ENCODE measurements around the gene CIBAR2.

GRCh38 chr16:85051067-85051581, 61.1 kb downstream of the CIBAR2 start:
- no peak for TF ChIP-seq CTCF (IDR thresholded peaks at IDR 0.05; ENCODE audit: insufficient read depth, low read length)
- no peak for TF ChIP-seq POLR2AphosphoS5 (IDR thresholded peaks at IDR 0.05; ENCODE audit: low read depth)

Measured in HL-60 (cell line).